GM12892 (cell line): ENCODE measurements around the gene LMO2.

Source experiments
- POLR2A ChIP-seq: IDR thresholded peaks from 2 replicates; pipeline ENCODE4 v1.6.1; 2011; ENCODE audit warnings: low read depth, low read length, control low read depth
- POLR2AphosphoS5 ChIP-seq: IDR thresholded peaks from 2 replicates; pipeline ENCODE4 v1.6.1; 2011; ENCODE audit warnings: low read depth, low read length, control low read depth
- TAF1 ChIP-seq: IDR thresholded peaks from 2 replicates; pipeline ENCODE4 v1.6.1; 2011; ENCODE audit warnings: low read depth, mild to moderate bottlenecking, control low read depth, low read length, borderline replicate concordance

DNA sequence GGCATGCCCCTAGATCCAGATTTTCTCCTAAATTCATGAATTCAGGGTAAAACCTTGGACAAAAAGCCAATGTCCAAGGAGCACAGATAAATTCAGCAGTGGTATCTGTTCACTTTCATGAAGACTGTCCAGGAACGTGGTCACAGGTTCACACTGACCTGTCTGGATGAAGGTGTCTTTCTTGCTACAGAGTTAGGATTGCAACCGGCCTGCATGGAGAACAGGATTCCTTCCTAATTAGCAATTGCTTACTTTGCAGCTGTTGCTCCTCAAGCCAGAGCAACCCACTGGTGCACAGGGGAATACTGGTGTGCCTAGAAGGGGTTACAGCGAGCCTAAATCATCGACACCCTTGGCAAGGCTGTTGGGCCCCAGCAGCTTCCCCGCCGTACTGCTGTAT, 47.6 kb downstream of the LMO2 start:
- TF ChIP-seq POLR2A (no peak), TAF1 (no peak), POLR2AphosphoS5 (no peak)
